Panc1 (cell line): ENCODE results near the gene KRTAP10-6. TPM values are rescaled to one million over a fixed set of nuclear protein-coding genes. Genes with fewer than 3 reads are reported as not detected.

Source experiments
- ATAC-seq: fragments of 200-7000 bp; cut with Tn5 transposase; 2 replicates; pipeline ENCODE4 v1.9.1; 2020; ENCODE audit warnings: mild to moderate bottlenecking, moderate library complexity
- BruUV-seq: library from RNA; stranded (reverse); fragments of 400-500 nt; replicated peaks from 2 replicates; lab custom pipeline; 2021; lab: Mats Ljungman, UMichigan
- CTCF ChIA-PET: fragments of 300-600 bp; sonication (Branson Sonifier 250); formaldehyde crosslinking; loops from one replicate; lab custom pipeline; 2022; ENCODE audit warnings: antibody characterized with exemption; lab: Charles Lee
- POLR2A ChIA-PET: fragments of 300-600 bp; sonication (Branson Sonifier 250); formaldehyde crosslinking; loops from one replicate; lab custom pipeline; 2022; ENCODE audit warnings: antibody characterized with exemption; lab: Charles Lee
- DNase-seq: peaks from one replicate; pipeline ENCODE4 v3.0.0-alpha.2; 2010; ENCODE audit warnings: low read depth, low spot score
- H3K27ac ChIP-seq: 2 replicates; pipeline ENCODE4 v1.5.1; 2011; ENCODE audit warnings: mild to moderate bottlenecking, low read length, inconsistent platforms
- H3K27me3 ChIP-seq: fragments of 200-500 bp; sonication (Bioruptor generic); 2 replicates; pipeline ENCODE4 v1.6.0; 2014; ENCODE audit warnings: low read length, inconsistent platforms; ENCODE audit not compliant: control insufficient read depth, insufficient read depth
- H3K36me3 ChIP-seq: fragments of 200-500 bp; sonication (Bioruptor generic); 2 replicates; pipeline ENCODE4 v1.5.1; 2014; ENCODE audit warnings: inconsistent platforms, mild to moderate bottlenecking, low read length, moderate library complexity; ENCODE audit not compliant: control insufficient read depth, insufficient read depth
- H3K4me1 ChIP-seq: 2 replicates; pipeline ENCODE4 v1.5.1; 2011; ENCODE audit warnings: inconsistent platforms, mild to moderate bottlenecking, low read length, moderate library complexity; ENCODE audit not compliant: control insufficient read depth, insufficient read depth
- H3K4me3 ChIP-seq, 2 experiments: 2 replicates each; pipeline ENCODE4 v1.5.1; 2011 to 2012; ENCODE audit warnings: low read depth in 2 of 2, low read length in 2 of 2, mild to moderate bottlenecking in 2 of 2, inconsistent platforms in 1 of 2, moderate library complexity in 1 of 2
- H3K9me3 ChIP-seq: fragments of 200-500 bp; sonication (Bioruptor generic); 2 replicates; pipeline ENCODE4 v1.5.1; 2014; ENCODE audit warnings: low read depth, mild to moderate bottlenecking, inconsistent platforms, low read length, moderate library complexity; ENCODE audit not compliant: control insufficient read depth, insufficient read depth
- POLR2AphosphoS5 ChIP-seq: IDR thresholded peaks from 2 replicates; pipeline ENCODE4 v1.6.1; 2012; ENCODE audit warnings: mild to moderate bottlenecking, low read depth, low read length, moderate library complexity
- SIN3A ChIP-seq: IDR thresholded peaks from 2 replicates; pipeline ENCODE4 v1.6.1; 2012; ENCODE audit warnings: low read depth, mild to moderate bottlenecking, low read length, moderate library complexity, borderline replicate concordance; ENCODE audit not compliant: insufficient read depth
- TCF7L2 ChIP-seq: IDR thresholded peaks from 2 replicates; pipeline ENCODE4 v1.6.1; 2011; ENCODE audit warnings: mild to moderate bottlenecking, low read depth, low read length, inconsistent platforms
- in situ Hi-C: cut with HindIII; loops from 2 replicates; pipeline ENCODE4 v1.10.0; 2016; ENCODE audit warnings: low sequenced_read_pairs, low pct_unique_long_range_greater_than_20kb
- intact Hi-C: fragments of 100-400 bp; cut with micrococcal nuclease; formaldehyde crosslinking; loops from one replicate; pipeline ENCODE4 v1.10.0; 2022; ENCODE audit not compliant: unreplicated experiment
- total RNA-seq: library from RNA; stranded (reverse); gene quantifications from one replicate; pipeline ENCODE4 v1.2.1, GENCODE V29; 2021; ENCODE audit not compliant: unreplicated experiment
- TF ChIP-seq, protein P1 (sequence below): fragments of 450-650 bp; IDR thresholded peaks from 2 replicates; pipeline ENCODE4 v1.5.1; 2017; ENCODE audit warnings: mild to moderate bottlenecking
- TF ChIP-seq, protein P2 (sequence below), 2 experiments: IDR thresholded peaks; 2 replicates each; pipeline ENCODE4 v1.6.1; 2011 to 2012; ENCODE audit warnings: low read depth in 2 of 2, control low read depth in 1 of 2, low read length in 1 of 2, mild to moderate bottlenecking in 1 of 2, moderate library complexity in 1 of 2; ENCODE audit not compliant: insufficient read depth in 1 of 2

The KRTAP10-6 gene
- total RNA-seq, 1 experiment from 2014 or later: not detected

DNA sequence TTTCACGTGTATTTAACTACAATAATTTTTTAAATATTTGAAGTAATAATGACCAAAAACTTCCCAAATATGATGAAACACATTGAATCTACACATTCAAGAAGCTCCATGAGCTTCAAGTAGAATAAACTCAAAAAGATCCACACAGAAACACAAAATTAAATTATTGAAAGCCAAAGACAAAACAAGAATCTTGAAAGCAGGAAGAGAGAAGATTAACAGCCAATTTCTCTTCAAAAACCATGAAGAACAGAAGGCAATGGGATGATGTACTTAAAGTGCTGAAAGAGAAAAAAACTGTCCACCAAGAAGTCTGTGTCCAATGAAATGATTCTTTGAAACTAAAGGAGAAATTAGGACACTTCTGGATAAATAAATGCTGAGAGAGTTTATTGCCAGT lies 39.8 kb upstream of the KRTAP10-6 start:
- CTCF ChIA-PET: no interaction called here

DNA sequence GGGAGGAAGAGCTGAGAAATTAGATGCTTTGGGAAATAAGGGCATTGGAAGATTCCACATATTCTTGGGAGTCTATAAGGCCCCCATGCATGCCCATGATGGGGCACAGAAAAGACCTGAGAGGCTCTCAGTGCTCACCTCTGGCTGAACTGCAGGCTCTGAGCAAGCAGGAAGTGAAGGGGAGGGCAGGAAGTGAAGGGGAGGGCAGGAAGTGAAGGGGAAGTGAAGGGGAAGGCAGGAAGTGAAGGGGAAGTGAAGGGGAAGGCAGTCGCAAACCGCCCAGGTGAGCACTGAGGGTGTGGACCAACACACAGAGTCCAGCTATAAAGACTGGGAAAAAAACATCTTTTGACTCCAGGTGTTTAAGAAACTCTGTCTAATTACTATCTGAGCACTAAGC lies 38.1 kb upstream of the KRTAP10-6 start:
- Histone ChIP-seq H3K36me3 (no peaks in the 10 kb centered on the region), H3K9me3 (no peaks in the 10 kb centered on the region; the same call in 1 of the 2 replicates), H3K27ac (no peak overlapping the region), H3K27me3 (no peaks in the 10 kb centered on the region), H3K4me3 (no peak overlapping the region), H3K4me1 (no peaks in the 10 kb centered on the region)
- POLR2A ChIA-PET: interaction anchor here (0.6 kb wide), 1 partner anchor 15 kb away, joined by 3 read pairs; no protein-coding TSS in a partner anchor
- TF ChIP-seq, protein P1, sequence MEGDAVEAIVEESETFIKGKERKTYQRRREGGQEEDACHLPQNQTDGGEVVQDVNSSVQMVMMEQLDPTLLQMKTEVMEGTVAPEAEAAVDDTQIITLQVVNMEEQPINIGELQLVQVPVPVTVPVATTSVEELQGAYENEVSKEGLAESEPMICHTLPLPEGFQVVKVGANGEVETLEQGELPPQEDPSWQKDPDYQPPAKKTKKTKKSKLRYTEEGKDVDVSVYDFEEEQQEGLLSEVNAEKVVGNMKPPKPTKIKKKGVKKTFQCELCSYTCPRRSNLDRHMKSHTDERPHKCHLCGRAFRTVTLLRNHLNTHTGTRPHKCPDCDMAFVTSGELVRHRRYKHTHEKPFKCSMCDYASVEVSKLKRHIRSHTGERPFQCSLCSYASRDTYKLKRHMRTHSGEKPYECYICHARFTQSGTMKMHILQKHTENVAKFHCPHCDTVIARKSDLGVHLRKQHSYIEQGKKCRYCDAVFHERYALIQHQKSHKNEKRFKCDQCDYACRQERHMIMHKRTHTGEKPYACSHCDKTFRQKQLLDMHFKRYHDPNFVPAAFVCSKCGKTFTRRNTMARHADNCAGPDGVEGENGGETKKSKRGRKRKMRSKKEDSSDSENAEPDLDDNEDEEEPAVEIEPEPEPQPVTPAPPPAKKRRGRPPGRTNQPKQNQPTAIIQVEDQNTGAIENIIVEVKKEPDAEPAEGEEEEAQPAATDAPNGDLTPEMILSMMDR: no peak
- intact Hi-C loops: no loop called here
- in situ Hi-C loops: no loop called here
- no peak for DNase-seq
- BruUV-seq: no TSS peak
- CTCF ChIA-PET: no interaction called here
- ATAC-seq: no peak

More for the DNA sequence above, 39.8 kb upstream of the KRTAP10-6 start:
- no TSS peak for BruUV-seq
- TF ChIP-seq, protein P2, sequence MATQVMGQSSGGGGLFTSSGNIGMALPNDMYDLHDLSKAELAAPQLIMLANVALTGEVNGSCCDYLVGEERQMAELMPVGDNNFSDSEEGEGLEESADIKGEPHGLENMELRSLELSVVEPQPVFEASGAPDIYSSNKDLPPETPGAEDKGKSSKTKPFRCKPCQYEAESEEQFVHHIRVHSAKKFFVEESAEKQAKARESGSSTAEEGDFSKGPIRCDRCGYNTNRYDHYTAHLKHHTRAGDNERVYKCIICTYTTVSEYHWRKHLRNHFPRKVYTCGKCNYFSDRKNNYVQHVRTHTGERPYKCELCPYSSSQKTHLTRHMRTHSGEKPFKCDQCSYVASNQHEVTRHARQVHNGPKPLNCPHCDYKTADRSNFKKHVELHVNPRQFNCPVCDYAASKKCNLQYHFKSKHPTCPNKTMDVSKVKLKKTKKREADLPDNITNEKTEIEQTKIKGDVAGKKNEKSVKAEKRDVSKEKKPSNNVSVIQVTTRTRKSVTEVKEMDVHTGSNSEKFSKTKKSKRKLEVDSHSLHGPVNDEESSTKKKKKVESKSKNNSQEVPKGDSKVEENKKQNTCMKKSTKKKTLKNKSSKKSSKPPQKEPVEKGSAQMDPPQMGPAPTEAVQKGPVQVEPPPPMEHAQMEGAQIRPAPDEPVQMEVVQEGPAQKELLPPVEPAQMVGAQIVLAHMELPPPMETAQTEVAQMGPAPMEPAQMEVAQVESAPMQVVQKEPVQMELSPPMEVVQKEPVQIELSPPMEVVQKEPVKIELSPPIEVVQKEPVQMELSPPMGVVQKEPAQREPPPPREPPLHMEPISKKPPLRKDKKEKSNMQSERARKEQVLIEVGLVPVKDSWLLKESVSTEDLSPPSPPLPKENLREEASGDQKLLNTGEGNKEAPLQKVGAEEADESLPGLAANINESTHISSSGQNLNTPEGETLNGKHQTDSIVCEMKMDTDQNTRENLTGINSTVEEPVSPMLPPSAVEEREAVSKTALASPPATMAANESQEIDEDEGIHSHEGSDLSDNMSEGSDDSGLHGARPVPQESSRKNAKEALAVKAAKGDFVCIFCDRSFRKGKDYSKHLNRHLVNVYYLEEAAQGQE (IDR thresholded peaks at IDR 0.05; ENCODE audit: insufficient read depth in 1 of 2, low read depth in 2 of 2, low read length in 1 of 2): no peak
- TF ChIP-seq POLR2AphosphoS5: no peak
- no peak for TF ChIP-seq SIN3A
- TF ChIP-seq, protein P1: no peak
- no peak for TF ChIP-seq TCF7L2
- H3K36me3 ChIP-seq: no peaks in the 10 kb centered on the region
- H3K4me3 ChIP-seq: no peak overlapping the region
- no peaks in the 10 kb centered on the region; the same call in 1 of the 2 replicates for H3K9me3 ChIP-seq
- intact Hi-C loops (no loop called here), in situ Hi-C loops (no loop called here)
- POLR2A ChIA-PET: no interaction called here
- H3K27me3 ChIP-seq: no peaks in the 10 kb centered on the region
- H3K4me1 ChIP-seq: no peaks in the 10 kb centered on the region
- H3K27ac ChIP-seq: no peak overlapping the region
- ATAC-seq (no peak), DNase-seq (no peak)
